ENCODE data around the gene PI4K2A.

GRCh38 chr10:97666992-97667391 is 26.5 kb downstream of the PI4K2A start:
- TF ChIP-seq, protein P1, sequence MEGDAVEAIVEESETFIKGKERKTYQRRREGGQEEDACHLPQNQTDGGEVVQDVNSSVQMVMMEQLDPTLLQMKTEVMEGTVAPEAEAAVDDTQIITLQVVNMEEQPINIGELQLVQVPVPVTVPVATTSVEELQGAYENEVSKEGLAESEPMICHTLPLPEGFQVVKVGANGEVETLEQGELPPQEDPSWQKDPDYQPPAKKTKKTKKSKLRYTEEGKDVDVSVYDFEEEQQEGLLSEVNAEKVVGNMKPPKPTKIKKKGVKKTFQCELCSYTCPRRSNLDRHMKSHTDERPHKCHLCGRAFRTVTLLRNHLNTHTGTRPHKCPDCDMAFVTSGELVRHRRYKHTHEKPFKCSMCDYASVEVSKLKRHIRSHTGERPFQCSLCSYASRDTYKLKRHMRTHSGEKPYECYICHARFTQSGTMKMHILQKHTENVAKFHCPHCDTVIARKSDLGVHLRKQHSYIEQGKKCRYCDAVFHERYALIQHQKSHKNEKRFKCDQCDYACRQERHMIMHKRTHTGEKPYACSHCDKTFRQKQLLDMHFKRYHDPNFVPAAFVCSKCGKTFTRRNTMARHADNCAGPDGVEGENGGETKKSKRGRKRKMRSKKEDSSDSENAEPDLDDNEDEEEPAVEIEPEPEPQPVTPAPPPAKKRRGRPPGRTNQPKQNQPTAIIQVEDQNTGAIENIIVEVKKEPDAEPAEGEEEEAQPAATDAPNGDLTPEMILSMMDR (IDR thresholded peaks at IDR 0.05; ENCODE audit: low read depth, low read length) = no peak
- no peak for TF ChIP-seq EZH2phosphoT487 (IDR thresholded peaks at IDR 0.05; ENCODE audit: low read depth)
